D341Med (cell line): ENCODE measurements around the gene UROC1.

Experiments used
- DNase-seq: peaks from one replicate; pipeline ENCODE4 v3.0.0; 2012; ENCODE audit warnings: low spot score

Gene UROC1

GRCh38 chr3:126530171-126531050 is 12.8 kb upstream of the UROC1 start:
- no peak for DNase-seq

- DNase-seq, result no peak
These were observed 12.1 kb upstream of the UROC1 start for GRCh38 chr3:126529585-126530170.

GRCh38 chr3:126528800-126529541 is 11.4 kb upstream of the UROC1 start:
- DNase-seq, result no peak

- DNase-seq, result no peak
These were observed 10.8 kb upstream of the UROC1 start for GRCh38 chr3:126528419-126528799.

- no peak for DNase-seq
These were observed 10.1 kb upstream of the UROC1 start for GRCh38 chr3:126527455-126528211.

GRCh38 chr3:126527006-126527405 is 9.4 kb upstream of the UROC1 start:
- DNase-seq, result no peak

GRCh38 chr3:126526668-126527005 is 9.1 kb upstream of the UROC1 start:
- no peak for DNase-seq

- DNase-seq, result no peak
These were observed 8.5 kb upstream of the UROC1 start for GRCh38 chr3:126525853-126526667.

GRCh38 chr3:126525091-126525852 is 7.7 kb upstream of the UROC1 start:
- no peak for DNase-seq

GRCh38 chr3:126524429-126524988 is 6.9 kb upstream of the UROC1 start:
- DNase-seq, result no peak

GRCh38 chr3:126523745-126524428 is 6.3 kb upstream of the UROC1 start, which contains the start of gene CHST13:
CHST13 (plus strand) TSS chr3:126524155; CDS start chr3:126524333, 178 bp downstream.
- peak; percentile 74 for DNase-seq

- peak; percentile 86 for DNase-seq
These were observed 4.8 kb upstream of the UROC1 start for GRCh38 chr3:126522363-126522788.

GRCh38 chr3:126521122-126521891 is 3.7 kb upstream of the UROC1 start:
- no peak for DNase-seq

- DNase-seq, result no peak
These were observed 2.2 kb upstream of the UROC1 start for GRCh38 chr3:126519506-126520455.

- DNase-seq, result no peak
These were observed 1.2 kb upstream of the UROC1 start for GRCh38 chr3:126518779-126519177.

GRCh38 chr3:126517986-126518778 is 609 bp upstream of the UROC1 start:
- no peak for DNase-seq

GRCh38 chr3:126516936-126517290 is 660 bp downstream of the UROC1 start:
- no peak for DNase-seq
